ENCODE measurements around the gene EBP.

- TF ChIP-seq, protein P1, sequence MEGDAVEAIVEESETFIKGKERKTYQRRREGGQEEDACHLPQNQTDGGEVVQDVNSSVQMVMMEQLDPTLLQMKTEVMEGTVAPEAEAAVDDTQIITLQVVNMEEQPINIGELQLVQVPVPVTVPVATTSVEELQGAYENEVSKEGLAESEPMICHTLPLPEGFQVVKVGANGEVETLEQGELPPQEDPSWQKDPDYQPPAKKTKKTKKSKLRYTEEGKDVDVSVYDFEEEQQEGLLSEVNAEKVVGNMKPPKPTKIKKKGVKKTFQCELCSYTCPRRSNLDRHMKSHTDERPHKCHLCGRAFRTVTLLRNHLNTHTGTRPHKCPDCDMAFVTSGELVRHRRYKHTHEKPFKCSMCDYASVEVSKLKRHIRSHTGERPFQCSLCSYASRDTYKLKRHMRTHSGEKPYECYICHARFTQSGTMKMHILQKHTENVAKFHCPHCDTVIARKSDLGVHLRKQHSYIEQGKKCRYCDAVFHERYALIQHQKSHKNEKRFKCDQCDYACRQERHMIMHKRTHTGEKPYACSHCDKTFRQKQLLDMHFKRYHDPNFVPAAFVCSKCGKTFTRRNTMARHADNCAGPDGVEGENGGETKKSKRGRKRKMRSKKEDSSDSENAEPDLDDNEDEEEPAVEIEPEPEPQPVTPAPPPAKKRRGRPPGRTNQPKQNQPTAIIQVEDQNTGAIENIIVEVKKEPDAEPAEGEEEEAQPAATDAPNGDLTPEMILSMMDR (conservative IDR thresholded peaks at IDR 0.05 in 1 of 2, IDR thresholded peaks at IDR 0.05 in 1 of 2; ENCODE audit: extremely low read depth in 1 of 2, insufficient read depth in 1 of 2, low read depth in 1 of 2, low read length in 2 of 2), result no peak
- no peak for TF ChIP-seq EZH2 (IDR thresholded peaks at IDR 0.05; ENCODE audit: borderline replicate concordance, low read length)
Measured at GRCh38 chrX:48507246-48507645, 14.4 kb upstream of the EBP start.
